A673 (cell line): ENCODE measurements around the gene DLGAP1.

Source experiments
- CTCF ChIP-seq: fragments of 300-800, 200-600 bp; sonication (generic); conservative IDR thresholded peaks from 2 replicates; pipeline ENCODE4 v1.5.1; 2017; ENCODE audit warnings: low read depth, mild to moderate bottlenecking, antibody characterized with exemption, low read length, moderate library complexity, mixed read lengths
- EZH2 ChIP-seq: fragments of 200-600 bp; sonication (generic); IDR thresholded peaks from 2 replicates; pipeline ENCODE4 v1.6.1; 2017; ENCODE audit warnings: borderline replicate concordance, low read depth, mild to moderate bottlenecking, mixed read lengths, antibody characterized with exemption, low read length; ENCODE audit not compliant: poor library complexity, severe bottlenecking

DNA sequence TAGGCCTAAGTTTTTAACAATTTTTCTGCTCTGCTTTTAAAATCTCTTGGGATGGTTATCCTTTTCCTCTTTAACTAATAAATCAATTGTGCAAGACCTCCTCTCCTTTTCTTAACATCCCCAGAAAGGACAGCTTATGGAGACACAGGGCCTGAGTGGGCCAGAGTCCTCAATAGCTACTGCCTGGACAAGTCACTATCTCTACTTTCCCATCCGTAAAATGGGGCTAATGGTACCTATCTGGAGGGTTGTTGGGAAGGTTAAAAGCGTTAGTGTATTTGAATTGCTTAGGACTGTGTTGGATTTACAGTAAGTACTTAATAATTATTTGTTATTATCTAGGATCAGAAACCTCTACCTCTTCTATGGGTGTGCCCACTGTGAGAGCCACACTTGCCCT lies 945.1 kb downstream of the DLGAP1 start:
- TF ChIP-seq CTCF (no peak), EZH2 (no peak)
